ENCODE measurements around the gene SLC2A11.

- TF ChIP-seq CTCF (IDR thresholded peaks at IDR 0.05): no peak
- TF ChIP-seq POLR2A (IDR thresholded peaks at IDR 0.05): no peak
Observed at GRCh38 chr22:23841292-23841691, 16.4 kb upstream of the SLC2A11 start.

Data from body of pancreas (tissue), 4 donors.